Stimulated activated CD4-positive, alpha-beta T cell treated with anti-CD3 and anti-CD28 coated beads, Interleukin-15, amount 100 ng/mL, for 48 hours (primary cell): Measurements from ENCODE around the gene ADAMTS12.

Source experiments
- DNase-seq, 2 donors: peaks; one replicate each; pipeline ENCODE4 v3.0.0-alpha.2; 2020; ENCODE audit warnings: low read depth in 2 of 2

ADAMTS12 gene

GRCh38 chr5:33842456-33842855 is 49.3 kb downstream of the ADAMTS12 start:
- DNase-seq: no peak

- no peak for DNase-seq
Observed at GRCh38 chr5:33841891-33842290, 49.9 kb downstream of the ADAMTS12 start.

GRCh38 chr5:33840927-33841547 is 50.8 kb downstream of the ADAMTS12 start:
- no peak for DNase-seq

GRCh38 chr5:33837301-33837700 is 54.5 kb downstream of the ADAMTS12 start:
- no peak for DNase-seq

GRCh38 chr5:33834334-33834733 is 57.5 kb downstream of the ADAMTS12 start:
- DNase-seq: no peak

- no peak for DNase-seq
Observed at GRCh38 chr5:33833237-33833575, 58.6 kb downstream of the ADAMTS12 start.

DNA sequence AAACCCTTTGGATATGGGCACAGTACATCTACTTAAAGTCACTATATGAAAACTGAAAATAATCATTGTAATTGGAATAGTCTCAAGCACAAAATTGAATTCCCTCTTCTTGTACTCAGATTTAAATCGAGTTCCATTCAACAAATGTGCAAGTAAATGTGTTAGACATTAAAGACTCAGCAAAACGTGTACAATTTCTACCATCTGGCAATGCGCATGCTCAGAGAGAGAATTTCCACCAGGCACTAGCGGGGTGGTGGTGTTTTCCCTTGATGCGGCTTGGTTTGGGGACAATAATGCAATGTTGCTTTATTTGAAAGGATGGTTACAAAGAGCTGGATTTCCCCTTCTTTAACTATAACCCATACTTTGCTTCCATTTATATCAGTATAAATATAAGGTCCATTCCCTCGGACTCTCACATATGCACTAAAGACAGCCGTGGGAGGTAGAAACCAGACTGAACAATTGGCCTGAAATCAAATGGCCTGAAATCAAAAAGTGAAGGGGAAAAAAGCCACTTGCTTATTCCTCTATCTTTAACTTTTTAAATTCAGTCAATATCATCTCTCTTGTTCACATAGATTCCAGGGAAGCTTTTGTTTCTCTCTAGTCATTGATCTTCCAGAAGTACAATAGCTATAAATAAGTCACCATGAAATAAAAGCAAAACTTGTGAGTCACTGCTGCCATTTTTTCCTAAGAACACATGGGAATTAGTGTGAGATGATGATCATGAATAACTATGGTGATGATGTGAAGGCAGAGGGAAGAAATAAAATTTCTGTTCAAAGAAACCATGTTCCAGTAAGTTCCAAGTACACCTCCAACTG is 59.2 kb downstream of the ADAMTS12 start:
- no peak for DNase-seq

GRCh38 chr5:33831041-33831440 is 60.7 kb downstream of the ADAMTS12 start:
- DNase-seq: no peak

DNA sequence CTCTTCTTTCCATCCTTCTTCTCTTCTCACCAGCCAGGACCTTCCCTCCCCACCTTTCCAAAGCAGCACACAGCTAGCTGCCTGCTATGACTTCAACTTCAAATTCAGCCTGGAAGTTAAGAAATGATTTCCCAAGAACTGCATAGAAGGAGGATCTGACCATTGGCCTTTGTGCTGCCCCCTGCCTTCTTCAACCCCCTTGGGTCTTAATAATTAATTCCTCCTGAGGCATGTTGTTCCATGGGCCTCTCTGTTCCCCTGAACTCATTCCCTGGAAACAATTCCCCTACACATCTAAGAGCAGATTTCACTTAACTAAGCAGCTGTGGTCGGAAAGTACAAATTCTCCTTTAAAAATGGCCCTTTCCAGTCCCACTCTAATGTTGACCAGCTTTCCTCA is 62.4 kb downstream of the ADAMTS12 start:
- DNase-seq: no peak

GRCh38 chr5:33828626-33829308 is 63.0 kb downstream of the ADAMTS12 start:
- no peak for DNase-seq

GRCh38 chr5:33827885-33828284 is 63.9 kb downstream of the ADAMTS12 start:
- DNase-seq: no peak

DNA sequence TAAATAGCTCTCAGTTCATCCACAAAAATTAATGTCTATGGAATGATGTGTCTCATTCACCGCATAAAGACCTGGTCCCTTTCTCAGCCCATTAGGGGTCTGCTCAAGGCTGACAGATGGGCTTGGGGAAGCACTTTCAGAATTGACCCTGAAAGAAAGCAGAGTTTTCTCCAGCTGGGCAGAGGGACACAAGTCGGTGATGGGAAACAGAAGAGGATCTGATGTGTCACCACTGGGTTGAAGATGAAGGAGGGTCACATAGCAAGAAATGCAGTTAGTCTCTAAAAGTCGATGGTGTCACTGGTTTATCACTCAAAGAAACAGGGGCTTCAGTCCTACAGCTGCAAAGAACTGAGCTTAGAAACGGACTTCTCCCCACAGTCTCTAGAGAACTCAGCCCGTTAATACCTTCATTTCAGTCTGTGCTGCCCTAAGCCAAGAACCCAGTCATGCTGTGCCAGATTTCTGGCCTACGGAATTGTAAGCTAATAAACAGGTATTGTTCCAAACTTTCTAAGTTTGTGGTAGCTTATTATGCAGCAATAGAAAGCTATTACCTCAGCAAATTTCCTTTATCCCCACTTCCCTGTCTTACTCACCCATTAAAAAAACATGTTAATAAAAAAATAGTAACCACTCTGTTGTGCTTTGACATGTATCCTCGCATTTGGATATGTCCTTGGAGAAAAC is 64.6 kb downstream of the ADAMTS12 start:
- DNase-seq: no peak

GRCh38 chr5:33824516-33825195 is 67.1 kb downstream of the ADAMTS12 start:
- DNase-seq: no peak

DNA sequence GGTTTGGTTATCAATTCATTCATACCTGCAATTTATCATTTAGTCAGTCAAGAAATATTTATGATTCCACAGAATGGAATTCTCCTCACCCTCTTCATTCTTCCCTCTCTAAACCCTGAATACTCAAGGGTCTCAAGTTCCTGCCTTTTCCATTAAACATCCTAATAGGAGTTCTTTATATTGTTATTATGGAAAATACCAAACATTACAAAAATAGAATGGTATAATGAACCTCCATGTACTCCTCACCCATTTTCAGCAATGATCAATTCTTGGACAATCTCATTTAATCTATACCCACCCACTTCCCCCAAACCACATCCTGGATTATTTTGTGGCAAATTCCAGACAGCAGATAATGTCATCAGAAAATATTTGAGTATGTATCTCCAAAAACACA is 74.5 kb downstream of the ADAMTS12 start:
- no peak for DNase-seq

DNA sequence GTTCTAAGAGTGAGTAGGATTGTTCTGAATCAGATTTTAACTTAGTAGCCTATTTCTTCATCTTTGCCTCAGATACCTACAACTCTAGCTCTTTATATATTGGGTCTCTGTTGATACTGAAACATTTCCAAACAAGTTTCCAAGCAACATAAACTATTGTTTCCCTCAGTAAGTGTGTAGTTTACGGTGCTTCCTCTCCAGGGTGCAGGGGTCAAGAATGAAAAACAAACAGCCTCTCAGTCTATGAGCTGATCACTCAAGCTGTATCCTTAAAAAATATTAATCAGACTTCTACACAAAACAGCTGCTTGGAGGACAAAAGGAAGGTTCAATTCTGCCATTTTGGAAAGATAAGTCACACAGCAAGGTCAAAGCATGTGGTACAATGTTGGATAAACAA is 75.0 kb downstream of the ADAMTS12 start:
- DNase-seq: no peak

- DNase-seq: no peak
Observed at GRCh38 chr5:33812746-33813145, 79.0 kb downstream of the ADAMTS12 start.

GRCh38 chr5:33810491-33811120 is 81.2 kb downstream of the ADAMTS12 start:
- no peak for DNase-seq

- no peak for DNase-seq
Observed at GRCh38 chr5:33809936-33810335, 81.9 kb downstream of the ADAMTS12 start.

DNA sequence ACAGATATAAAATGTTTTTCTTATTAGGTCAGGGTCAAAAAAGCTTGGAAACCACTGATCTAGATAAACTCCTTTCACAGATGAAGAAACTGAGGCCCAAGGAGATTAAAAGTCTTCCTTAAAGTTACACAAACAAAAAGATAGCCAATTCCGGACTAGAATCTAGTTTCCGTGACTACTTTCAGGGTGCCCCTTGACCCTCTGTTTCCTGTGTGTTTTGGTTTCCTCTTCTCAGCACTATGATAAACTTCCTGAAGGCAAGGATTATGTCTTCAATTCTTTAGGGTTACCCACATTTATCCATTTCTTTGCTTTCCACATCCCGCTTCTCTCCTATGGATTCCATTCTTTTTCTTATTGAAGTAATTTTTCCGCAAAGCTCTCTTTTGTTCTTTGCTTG is 83.1 kb downstream of the ADAMTS12 start:
- no peak for DNase-seq

DNA sequence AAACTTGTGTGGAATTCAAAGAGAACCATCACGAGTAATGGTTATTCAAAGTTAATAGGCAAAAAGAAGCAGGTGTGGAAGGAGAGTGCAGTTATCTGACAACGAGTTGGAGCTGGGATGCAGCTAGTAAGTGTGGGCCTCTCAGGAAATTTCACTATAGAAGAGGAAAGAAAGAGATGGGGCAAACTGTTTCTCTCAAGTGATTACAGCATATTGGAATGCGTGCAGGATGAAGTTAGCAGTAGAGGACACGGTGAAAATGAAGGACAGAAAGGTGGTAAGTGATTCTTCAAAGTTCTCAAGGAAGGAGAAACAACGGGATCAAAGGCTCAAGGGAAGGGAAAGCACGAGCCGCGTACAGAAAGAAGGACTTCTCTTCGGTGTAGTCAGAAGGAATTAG is 84.0 kb downstream of the ADAMTS12 start:
- no peak for DNase-seq

DNA sequence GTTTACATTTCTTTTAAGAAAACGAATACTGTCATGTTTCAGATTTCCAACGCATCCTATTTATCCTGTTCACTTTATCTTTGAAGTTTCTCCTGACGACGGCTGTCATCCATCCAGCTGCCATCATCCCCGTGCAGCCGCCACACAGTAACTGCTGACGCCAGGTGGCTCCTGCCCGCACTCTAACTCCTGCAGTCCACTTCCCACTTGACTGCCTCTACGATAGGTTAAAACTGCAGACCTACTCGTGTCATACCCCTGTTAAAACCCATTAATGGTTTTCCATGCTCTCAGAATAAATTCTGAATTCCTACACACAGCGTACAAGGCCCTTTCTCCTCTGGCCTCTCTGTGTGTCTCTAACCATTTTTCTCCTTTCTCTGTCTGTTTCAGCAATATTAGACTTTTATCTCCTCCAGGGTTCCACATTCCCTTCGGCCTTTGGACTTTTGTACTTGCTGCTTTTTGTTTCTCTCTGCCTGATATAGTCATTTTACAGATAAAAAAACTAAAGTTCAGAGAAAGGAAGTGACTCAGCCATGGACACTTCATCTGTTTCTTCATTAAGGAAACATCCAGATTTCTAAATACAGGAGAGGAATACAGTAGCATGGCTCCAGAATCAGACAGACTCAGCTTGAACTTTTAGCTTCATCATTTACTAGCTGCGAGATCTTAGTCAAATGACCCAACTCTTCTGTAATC is 84.9 kb downstream of the ADAMTS12 start:
- DNase-seq: no peak
